HFF-Myc (cell line): Measurements from ENCODE around the gene FAAP100.

Experiments
- DNase-seq: peaks from one replicate; pipeline ENCODE4 v3.0.0-alpha.2; 2011; ENCODE audit warnings: low read depth; ENCODE audit errors: extremely low read depth
- H3K4me3 ChIP-seq: replicated peaks from 2 replicates; pipeline ENCODE4 v1.5.1; 2011; ENCODE audit warnings: low read depth, mild to moderate bottlenecking, control low read depth, low read length
- CTCF ChIP-seq: IDR thresholded peaks from 2 replicates; pipeline ENCODE4 v1.5.1; 2012; ENCODE audit warnings: mild to moderate bottlenecking, low read depth, low read length, control low read depth; ENCODE audit errors: missing control alignments

FAAP100 gene

GRCh38 chr17:81509207-81509971 lies 42.8 kb downstream of the FAAP100 start:
- DNase-seq: no peak
- H3K4me3 ChIP-seq: peak overlapping the region; percentile 69
- no peak for TF ChIP-seq CTCF

- peak overlapping the region; percentile 69 for H3K4me3 ChIP-seq
- DNase-seq: no peak
- TF ChIP-seq CTCF: no peak
Measured at GRCh38 chr17:81508639-81509206, 43.4 kb downstream of the FAAP100 start.

- no peak for TF ChIP-seq CTCF
- H3K4me3 ChIP-seq: no peak overlapping the region
- DNase-seq: no peak
Measured at GRCh38 chr17:81503619-81504018, 48.5 kb downstream of the FAAP100 start.

DNA sequence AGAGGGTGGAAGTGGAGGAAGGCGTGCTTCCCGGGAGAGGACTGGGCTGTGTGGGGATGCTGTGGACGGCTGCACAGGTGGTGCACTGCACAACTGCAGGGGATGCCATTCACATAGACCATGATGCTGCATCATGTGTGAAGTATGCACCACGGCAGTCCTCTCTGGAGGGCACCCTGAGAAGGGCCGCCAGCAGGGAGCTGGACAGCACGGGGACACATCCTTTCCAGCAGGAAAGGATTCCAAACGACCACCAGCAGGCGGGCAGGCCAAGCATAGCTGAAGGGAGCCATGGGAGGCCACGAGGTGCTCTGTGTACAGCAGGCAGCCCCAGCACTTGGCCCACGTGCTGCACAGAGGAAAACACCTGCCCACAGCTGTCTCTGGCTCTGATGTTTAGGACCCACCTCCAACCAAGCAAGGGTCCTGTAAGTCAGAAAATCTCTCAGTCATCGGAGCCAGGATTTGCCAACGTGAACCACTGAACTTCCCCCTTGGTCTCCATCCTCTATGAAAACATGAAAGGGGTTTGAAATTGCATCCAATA lies 49.6 kb downstream of the FAAP100 start:
- no peak for DNase-seq
- no peak for TF ChIP-seq CTCF

DNA sequence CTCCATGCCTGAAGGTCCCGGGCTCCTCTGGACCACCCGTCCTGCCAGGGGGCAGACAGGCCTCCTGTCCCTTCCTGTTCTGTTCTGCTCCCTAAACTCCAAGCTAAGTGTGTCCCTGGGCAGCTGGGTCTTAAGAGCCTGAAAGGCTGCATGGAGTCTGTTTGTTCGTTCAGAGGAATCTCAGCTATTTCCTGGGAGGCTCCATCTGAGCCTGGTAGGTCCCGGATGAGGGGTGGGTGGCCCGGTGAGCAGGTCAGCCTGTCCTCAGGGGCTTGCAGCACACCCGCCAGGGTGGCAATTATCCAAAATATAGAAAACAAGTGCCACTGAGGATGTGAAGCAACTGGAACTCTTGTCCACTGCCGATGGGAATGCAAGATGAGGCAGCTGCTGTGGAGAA lies 52.1 kb downstream of the FAAP100 start:
- DNase-seq: no peak
- H3K4me3 ChIP-seq: no peak overlapping the region
- TF ChIP-seq CTCF: no peak

More for the DNA sequence above, 49.6 kb downstream of the FAAP100 start:
- H3K4me3 ChIP-seq: no peak overlapping the region

- DNase-seq: no peak
- no peak for TF ChIP-seq CTCF
- H3K4me3 ChIP-seq: no peak overlapping the region
Measured at GRCh38 chr17:81499601-81499970, 52.6 kb downstream of the FAAP100 start.
